ENCODE data around the gene COL21A1.

Gene COL21A1

DNA sequence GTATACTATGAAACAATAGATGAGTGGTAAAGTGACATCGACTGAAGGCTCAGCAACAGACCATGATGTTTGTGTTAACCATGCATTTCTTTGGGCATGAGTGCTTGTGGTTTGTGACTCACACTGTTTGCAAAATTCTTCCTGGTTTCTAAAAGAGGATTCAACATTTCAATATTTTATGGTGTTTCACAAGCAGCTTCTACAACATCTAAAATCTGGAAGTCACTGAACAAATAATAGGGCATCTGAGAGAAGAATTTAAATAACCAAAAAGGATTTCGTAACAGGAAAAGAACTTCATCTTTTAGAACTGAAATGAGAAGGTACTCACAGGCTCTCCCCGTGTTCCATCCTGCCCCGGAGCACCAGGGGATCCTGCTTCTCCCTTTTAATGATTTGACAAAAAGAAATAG lies 146.2 kb downstream of the COL21A1 start:
- no peak for DNase-seq

DNA sequence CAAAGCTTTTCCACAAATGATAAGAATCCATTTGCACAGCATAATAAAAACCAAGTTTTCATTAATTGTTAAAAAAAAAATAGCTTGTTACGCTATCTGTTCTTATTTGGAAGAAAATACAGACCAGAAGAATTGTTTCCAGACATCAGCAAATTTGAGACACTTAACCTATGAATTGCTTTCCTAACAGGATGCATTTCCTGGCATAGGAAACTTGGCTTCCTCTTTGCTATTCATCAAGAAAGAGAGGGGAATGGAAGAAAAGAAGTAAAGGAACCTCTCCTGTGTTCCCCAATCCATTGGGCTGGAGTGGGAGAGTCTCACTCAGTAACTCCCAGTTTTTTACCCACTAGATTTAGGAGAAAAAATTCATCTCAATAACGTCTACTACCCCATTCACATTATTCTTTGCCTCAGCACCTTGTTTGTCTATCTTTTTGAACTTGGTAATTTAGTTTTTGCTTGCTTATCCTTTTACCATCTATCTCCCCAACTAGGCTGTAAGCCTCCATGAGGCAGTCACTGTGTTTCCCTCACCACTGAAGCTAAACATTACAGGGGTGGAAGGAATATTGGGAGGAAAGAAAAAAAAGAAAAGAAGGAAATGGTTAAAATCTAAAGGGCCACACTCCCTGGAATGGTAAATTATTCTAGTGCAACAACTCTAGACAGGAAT lies 150.3 kb downstream of the COL21A1 start:
- no peak for DNase-seq

DNA sequence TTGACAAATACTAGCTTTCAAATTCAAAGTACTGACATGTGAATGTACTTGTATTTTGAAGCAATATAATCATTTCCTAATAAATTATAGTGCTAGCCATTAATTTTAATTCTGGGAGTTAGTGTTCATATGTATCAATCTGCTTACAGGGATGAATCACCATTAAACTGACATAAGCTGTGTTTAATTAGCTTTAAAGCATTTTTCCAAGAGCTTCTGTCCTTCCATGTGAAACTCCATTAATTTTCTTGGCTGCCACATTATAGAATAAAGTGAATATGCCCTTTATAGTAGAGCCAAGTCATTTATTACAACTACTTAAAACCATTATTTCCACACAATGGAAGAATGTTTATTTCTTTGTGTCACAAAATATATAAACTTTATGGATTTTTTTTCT lies 150.8 kb downstream of the COL21A1 start:
- DNase-seq = no peak

DNA sequence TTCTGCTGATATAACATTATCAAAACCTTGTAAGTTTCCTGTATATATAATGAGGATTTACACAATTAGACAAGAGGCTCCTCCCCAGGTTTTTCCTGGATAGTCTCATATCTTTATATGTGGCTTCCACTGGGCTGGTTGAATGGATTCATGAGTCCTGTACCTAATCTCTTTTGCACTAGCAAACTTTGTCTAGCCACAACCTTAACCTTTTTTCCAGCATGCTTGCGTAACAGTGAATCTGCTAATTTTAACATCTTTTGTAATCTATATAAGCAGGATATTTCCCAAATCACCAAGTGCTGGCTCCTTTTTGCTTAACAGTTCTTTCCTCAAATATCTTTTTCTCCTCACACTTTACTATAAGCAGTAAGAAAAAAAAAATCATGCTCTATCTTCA lies 153.6 kb downstream of the COL21A1 start:
- no peak for DNase-seq

DNA sequence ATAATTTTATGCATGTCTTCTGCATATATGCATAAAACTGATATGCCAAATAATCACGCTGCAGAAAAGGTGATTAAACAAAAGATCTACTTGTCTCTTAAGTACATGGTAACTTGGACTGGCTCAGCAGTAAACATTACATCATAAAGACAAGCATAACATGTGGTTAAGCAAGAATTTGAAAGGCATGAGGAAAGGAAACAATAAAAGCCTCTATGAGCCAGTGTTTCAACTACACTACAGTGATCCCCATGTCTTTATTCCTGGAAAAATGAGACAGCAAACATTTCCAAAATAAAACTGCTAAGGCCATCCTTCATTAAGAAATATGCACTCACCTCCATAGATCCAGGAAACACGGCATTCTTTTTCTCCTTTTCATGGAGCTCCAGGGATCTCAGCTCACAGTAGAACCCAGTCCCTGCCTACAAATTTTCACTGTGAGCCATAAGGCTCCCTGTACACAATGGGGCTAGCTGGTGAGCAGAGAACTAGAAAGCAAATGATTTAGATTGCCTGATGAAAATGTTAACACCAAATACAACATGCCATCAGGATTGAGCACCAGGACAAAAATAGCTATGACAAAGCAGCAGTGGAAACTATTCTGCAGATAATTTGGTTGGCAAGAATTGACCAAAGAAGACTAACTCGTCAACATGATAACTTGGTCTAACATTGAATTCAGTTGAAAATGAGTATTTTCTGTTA lies 156.1 kb downstream of the COL21A1 start:
- no peak for DNase-seq

DNA sequence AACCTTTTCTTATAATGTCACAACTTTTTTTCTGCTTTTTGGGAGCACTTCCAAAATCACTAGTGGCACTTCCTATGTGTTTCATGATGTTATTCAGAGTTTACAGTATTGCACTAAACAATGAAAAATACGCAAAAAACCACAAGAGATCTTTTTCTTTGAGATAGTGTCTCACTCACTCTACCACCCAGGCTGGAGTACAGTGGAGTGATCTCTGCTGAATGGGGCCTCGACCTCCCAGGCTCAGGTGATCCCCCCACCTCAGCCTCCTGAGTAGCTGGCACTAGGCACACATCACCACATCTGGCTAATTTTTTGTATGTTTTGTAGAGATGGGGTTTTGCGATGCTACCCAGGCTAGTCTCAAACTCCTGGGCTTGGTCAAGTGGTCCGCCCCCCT lies 158.7 kb downstream of the COL21A1 start:
- no peak for DNase-seq

DNA sequence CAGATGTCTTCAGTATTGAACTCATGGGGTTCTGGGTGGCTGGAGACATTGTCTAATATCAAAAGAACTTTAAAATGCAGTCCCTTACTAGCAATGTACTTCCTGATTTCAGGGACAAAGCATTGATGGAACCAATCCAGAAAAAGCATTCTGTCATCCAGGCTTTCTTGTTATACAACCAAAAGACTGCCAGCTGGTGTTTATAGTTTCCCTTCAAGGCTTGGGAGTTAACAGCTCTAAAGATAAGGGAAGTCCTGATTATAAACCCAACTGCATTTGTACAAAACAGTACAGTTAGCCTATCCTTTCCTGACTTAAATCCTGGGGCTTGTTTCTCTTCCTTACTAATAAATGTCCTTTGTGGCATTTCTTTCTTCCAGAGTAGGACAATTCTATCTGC lies 160.0 kb downstream of the COL21A1 start:
- DNase-seq = peak; percentile 20

DNA sequence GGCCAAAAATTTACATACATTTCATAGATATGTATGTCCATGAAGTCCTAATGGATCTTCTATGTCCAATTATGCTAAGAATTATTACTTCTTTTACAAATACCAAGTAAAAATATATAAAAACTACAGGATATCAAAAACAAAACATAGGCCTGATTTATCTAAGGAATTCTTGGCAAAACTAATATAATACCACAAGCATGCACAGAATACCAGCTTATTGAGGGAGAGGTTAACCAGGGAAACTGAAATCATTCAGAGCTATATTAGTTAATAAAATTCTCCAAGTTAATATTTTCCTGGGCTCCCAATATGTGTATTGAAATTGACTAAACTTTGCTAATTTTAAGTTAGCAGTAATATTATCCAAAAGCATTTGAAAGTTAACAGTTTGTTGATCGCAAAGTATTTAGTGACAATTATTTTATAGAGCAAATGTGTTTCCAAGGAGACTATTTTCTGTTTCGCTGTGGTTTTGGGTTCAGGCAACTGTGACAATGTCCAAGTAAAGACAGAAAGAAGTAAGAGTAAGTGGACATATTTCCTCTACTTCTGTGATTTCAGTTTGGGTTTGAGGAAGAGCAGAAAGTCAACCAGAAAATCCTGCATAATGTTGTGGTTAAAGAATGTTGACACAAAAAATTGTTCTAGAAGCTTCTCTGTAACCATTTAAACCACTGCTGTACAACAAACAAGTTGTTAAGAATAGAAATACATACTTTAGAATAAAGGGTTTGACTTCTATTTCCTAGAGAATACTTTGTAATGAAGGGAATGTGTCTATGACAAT lies 167.4 kb downstream of the COL21A1 start:
- DNase-seq = no peak

DNA sequence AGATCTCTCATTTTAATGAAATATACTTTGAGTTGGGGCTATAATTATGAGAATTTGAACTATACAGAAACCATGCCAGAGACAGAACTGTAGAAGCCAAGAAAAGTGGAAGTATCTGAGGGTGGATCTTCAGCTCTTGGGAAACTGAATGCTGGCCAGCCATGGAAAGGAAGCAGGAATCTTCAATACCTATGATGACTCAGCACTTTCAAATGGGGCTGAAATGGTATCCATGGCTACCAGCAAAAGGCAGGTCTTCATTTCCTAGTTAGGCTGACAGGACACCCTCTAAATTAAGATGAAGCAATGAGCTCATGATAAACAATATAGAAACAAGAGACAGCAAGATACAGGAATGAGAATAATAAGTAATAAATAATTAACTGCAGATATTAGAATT lies 171.3 kb downstream of the COL21A1 start:
- DNase-seq = no peak

DNA sequence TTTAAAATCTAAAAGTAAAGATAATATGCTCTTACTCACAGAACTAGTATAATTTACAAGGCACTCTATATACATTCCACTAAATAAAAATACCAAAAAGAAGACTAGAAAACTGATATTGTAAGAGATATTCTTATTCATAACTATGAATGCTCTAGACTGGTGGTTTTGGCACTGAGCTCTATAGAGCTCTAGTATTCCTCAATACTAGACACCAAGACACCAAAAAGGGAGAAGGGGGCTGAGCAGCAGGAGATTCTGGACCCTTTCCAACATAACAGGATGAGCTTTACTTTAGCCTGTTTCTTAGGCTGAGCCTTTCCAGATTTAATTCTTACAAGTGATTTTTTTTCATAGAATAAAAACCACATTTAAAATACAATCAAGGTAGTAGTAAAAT lies 173.6 kb downstream of the COL21A1 start:
- DNase-seq = no peak

DNA sequence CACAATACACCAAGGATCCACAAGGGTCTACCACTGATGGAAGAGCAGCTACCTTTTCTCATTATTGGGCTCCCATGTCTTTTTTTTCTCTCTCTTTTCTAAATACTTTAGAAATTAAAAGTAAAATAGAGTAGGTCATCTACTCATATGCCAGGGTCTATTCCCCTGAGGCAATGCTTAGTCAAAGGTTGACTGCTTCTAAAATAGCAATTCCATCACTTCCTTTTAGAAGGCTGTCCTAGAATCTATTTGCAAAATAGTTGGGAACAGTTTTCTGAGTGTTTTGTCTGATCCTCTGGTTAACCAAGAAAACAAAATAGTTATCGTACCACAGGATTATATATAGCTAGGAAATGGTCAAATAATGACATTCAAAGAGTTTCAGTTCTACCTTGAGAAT lies 174.1 kb downstream of the COL21A1 start:
- no peak for DNase-seq

DNA sequence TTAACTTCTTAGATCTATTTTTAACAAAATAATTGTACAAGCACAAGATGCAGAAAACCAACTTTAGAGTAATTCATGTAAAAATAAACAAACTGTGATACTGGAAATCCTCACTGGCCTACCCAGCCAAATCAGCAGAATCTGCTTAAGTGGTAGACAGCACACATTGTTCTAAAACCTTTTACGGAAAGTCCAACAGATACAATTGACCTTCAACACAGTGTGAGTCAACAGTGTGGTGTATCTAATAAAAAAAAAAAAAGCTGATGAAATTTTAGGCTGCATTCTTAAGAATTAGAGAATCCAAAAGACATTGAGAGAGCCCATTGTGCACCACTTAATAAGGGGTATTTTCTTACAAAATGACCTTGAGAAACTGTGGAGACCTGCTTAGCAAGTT lies 174.5 kb downstream of the COL21A1 start:
- no peak for DNase-seq

DNA sequence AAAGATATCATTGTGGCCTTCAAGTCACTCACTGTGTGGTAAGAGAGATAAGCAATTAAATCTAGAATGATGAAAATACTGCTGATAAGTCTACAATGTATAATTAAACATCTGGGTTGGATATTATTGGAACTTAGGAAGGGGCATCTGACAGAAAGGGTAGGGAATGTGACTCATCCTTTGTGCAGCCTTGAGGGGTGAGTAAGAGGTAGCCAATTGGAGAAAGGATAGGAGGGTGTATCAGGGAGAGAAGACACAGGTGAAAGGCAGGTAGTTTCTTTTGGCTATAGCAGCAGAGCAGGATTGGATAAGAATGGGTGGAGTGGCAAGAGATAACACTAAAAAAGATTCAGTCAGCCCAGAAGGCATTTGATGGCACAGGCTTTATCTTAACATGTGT lies 182.0 kb downstream of the COL21A1 start:
- no peak for DNase-seq

DNA sequence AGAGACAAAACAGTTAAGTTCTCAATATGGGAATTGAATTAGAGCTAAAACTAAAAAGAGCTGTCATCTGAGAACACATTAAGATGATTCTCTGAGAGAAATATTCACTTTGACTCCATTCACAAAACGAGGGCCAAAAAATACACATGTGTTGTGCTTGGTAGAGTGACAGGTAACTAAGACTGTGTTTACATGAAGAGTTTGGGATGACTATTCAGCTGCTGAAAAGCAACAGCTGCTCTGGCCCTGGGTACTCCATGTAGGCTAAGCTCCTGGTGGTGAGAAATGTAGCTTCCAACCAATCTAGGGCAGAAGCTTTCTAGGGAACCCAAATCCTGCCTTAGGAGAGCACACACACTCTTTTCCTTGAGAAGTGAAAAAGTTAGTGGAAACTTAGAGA lies 184.5 kb downstream of the COL21A1 start:
- no peak for DNase-seq

DNA sequence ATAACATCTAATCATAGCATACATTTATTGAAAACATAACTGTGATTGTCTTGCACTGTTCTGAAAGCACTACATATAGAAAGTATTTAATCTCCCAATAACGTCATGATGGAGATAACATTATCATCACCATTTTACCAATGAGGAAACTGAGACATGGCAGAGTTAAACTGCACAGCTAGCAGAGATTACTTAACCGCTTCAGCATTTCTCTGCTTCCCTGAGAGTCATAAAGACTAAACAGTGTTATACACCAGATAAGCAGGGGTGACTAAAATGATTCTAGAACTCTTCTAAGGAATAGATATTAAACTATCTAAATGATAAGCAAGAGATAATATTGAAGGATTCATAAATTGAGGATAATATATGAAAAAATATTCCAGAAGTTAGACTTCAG lies 188.7 kb downstream of the COL21A1 start:
- no peak for DNase-seq

DNA sequence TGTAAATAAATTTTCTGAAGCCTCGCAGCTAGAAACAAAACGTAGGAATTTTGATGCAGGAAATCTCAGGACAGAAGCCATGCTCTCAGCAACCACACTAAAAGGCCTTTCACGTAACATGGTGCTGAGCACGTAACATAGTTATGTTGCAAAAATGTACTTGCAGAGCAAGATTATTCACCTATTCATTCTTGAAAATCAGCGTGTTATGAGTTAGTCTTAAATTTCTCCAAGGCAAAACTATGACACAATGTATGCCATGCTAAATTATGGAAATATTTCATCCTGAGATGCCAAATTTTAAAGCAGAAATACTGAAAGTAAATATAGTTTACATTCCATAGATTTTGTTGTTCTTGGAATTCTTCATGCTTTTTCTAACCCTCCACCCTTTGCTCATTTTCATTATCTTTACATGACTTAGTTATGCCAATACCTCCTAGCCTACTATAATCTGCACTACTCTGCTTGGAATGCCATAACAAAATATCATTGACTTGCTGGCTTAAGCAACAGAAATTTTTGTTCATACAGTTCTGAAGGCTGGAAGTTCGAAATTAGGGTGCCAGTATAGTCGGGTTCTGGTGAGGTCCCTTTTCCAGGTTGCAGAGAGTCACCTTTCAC lies 192.2 kb downstream of the COL21A1 start:
- no peak for DNase-seq

DNA sequence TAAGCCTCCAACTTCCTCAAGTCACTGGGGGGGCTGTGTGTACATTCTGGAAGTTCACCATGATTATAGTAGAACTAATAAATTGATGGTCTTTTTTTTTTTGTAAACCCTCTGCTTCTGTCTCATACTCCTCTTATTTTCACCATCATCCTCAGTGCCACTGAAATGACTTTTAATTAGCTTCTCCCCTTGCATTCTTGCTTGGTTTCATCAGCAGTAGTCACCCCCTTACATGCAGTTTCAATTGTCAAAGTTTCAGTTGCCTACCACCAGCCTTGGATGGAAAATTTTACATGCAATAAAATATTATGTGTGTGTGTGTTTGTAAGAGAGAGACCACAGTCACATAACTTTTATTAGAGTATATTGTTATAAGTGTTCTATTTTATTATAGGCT lies 196.2 kb downstream of the COL21A1 start:
- DNase-seq = no peak

DNA sequence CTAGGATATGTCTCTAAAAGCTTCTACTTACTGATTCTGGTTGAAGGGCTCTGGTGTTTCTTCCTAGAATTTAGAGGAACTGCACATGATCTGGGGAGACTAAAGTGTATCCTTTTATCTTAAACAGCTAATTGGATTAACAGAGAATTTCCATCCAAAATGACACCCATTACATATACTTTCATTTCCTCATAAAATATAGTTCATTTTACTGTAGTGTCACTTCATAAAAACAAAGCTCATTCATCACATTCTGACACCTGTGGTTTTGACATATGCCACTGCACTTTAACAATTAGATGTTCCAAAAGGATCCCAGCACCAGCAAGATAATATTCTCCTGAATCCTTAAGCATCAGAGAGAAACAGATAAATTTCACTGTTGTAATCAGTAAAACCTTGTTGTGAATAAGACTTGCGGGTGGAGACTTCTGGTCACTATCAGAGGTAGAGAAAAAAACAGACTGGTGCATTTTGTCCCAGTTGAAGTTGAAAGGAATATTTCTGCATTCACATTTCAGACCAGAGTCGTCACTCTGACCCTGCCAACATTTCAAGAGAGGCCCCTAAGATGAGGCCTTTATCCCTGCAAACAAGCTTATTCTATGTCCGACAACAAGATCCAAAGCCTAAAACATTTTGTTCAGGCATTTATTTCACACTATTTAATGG lies 196.7 kb downstream of the COL21A1 start:
- DNase-seq = no peak

DNA sequence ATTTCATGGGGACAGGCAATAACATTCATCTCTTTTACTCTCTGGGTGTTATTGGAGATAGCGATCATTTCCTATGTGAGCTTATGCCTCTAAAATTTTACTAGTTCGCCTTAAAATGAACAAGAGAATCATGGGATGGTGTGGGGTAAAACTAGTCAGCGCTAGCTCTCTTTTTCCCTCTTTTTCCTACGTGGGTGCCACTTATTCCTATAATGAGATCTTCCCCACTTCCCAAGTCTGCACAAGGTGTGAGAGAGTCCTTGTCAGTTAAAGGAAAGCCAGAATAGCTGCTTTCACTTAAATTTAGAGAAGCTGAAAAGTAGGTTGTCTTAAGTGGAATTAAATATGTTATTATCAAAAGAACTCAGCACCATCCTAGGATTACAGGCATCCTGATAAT lies 198.8 kb downstream of the COL21A1 start:
- no peak for DNase-seq

DNA sequence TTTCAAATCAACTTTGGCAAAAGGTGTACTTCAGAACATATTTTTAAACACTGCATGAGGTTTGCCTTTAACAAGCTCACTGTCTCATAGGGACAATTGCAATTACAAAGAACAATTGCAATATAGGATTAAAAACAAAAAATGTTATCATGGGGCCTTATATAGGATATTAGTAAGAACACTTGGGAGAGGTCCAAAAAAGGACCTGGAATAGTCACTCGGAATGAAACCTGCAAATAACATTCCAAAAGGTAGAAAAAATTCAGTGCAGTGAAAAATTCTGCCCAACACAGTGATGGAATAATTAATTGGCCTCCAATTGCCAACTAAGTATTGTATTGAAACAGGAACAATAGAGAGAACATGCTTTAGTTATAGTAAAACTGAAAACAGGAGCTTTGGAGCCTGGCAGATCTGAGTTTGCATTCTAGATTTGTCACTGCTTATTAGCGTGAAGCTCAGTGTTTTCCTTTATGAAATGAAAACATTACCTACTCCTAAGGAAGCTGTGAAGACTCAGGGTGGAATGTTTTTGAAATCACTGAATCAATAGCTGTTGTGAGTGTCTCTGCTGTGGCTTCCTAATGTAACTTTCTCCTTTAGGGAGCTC lies 199.3 kb downstream of the COL21A1 start:
- DNase-seq = no peak

DNA sequence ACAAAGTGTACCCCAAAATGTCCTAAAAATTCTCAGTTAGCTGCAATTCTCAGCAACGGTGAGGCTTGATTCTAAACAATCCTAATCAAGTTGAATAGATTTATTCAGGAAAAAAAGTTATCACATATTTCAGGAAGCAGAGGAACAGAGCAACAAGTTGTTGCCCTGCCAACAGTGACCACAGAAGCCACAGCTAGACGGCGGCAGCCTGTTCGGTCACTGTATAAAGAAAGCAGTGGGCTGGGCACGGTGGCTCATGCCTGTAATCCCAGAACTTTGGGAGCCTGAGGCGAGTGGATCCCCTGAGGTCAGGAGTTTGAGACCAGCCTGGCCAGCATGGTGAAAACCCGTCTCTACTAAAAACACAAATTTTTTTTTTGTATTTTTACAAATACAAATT lies 200.8 kb downstream of the COL21A1 start:
- no peak for DNase-seq

DNA sequence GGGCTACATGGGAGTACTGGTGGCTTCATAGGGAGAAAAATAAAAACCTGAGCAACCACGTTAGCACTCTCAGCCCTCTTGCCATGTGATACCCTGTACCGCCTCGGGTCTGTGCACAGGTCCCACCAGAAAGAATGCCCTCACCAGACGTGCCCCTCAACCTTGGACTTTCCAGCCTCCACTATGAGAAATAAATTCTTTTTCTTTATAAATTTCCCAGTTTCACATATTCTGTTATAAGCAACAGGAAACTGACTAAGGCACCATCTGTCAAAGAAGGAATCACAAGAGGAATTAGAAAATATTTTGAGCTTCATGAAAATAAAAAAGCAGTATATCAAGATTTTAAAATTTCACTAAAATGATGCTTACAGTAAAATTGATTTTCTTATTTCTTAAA lies 203.6 kb downstream of the COL21A1 start:
- no peak for DNase-seq

DNA sequence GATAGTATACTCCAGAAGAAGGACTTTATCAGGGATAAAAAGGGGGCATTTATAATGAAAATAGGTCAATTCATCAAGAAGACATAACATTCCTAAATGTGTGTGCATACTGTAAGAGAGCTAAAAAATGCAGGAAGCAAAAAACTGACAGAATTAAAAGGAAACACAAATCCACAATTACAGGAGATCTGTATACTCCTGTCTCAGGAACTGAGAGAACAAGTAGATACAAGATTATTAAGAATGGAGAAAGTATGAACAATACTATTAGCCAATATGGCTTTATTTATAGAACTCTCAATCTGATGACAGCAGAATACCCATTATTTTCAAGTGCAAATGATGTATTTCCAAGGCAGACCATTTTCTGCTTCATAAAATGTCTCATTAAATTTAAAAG lies 204.3 kb downstream of the COL21A1 start:
- DNase-seq = no peak
